Esophagus squamous epithelium (tissue), 5 donors: ENCODE results near the gene CLDN7. TPM values are rescaled to one million over a fixed set of nuclear protein-coding genes. Genes with fewer than 3 reads are reported as not detected.
A peak's percentile ranks its signal among the peaks of the same experiment; 100 is the strongest.

Experiments
- DNase-seq: peaks from one replicate; lab custom pipeline; 2025; lab: John Stamatoyannopoulos, UW
- H3K27ac ChIP-seq, 4 donors: fragments of 200-600 bp; sonication (generic); one replicate each; pipeline ENCODE4 v1.5.1; 2016 to 2019; ENCODE audit warnings: mild to moderate bottlenecking in 1 of 4
- H3K27me3 ChIP-seq, 4 donors: fragments of 200-600 bp; sonication (generic); 1 replicate in 3 of 4; 2 replicates in 1 of 4; pipeline versions ENCODE4 v1.5.1 to v1.6.0; 2017 to 2021; ENCODE audit warnings: antibody characterized with exemption in 1 of 4
- H3K36me3 ChIP-seq, 3 donors: fragments of 200-600 bp; sonication (generic); one replicate each; pipeline ENCODE4 v1.5.1; 2016 to 2019
- H3K4me1 ChIP-seq, 3 donors: fragments of 200-600 bp; sonication (generic); one replicate each; pipeline ENCODE4 v1.5.1; 2017 to 2019
- H3K4me3 ChIP-seq, 4 donors: fragments of 200-600 bp; sonication (generic); 1 replicate in 3 of 4; 2 replicates in 1 of 4; pipeline ENCODE4 v1.5.1; 2016 to 2019; ENCODE audit warnings: mild to moderate bottlenecking in 2 of 4, moderate library complexity in 1 of 4
- H3K9me3 ChIP-seq, 3 donors: fragments of 200-600 bp; sonication (generic); one replicate each; pipeline ENCODE4 v1.5.1; 2016 to 2019
- CTCF ChIP-seq, 6 experiments: fragments of 450-650 bp in 4 of 6; fragments of 200-600 bp in 2 of 6; sonication (generic) in 2 of 6; IDR thresholded peaks; one replicate each; pipeline ENCODE4 v1.5.1; 2016 to 2019; ENCODE audit warnings: antibody characterized with exemption in 6 of 6, mild to moderate bottlenecking in 4 of 6, moderate library complexity in 4 of 6
- POLR2A ChIP-seq, 4 donors: fragments of 450-650 bp; IDR thresholded peaks; one replicate each; pipeline ENCODE4 v1.6.1; 2017; ENCODE audit warnings: antibody characterized with exemption in 4 of 4, mild to moderate bottlenecking in 4 of 4, moderate library complexity in 3 of 4
- WGBS, 2 donors: methylation state at CpG; one replicate each; pipeline ENCODE4 v1.1.5; 2018; 5-methylcytosine and 5-hydroxymethylcytosine counted together
- intact Hi-C: fragments of 100-400 bp; cut with DNase I; formaldehyde crosslinking; loops from one replicate; pipeline ENCODE4 v1.15.0; 2022
- total RNA-seq, 4 donors: library from RNA; depleted of rRNA; stranded (reverse); fragments of >200 nt; gene quantifications; one replicate each; pipeline ENCODE4 v1.1.0, GENCODE V29; 2016
- donor health status: DM: yes; HTN: yes; CAD: no.

CLDN7 gene
- total RNA-seq, 4 donors from 2014 or later = 172 to 411 (median 208) TPM

- Histone ChIP-seq H3K4me3 (peak within 1 kb of the TSS; percentile 89 to 99 (median 96)), H3K27me3 (no peaks in the 10 kb centered on the region), H3K36me3 (peaks cover 3 to 39% (median 18%) of the 10 kb centered on the region in 3 donors), H3K27ac (peak within 1 kb of the TSS; percentile 96 to 100 (median 98)), H3K9me3 (no peaks in the 10 kb centered on the region), H3K4me1 (peaks cover 28 to 60% (median 34%) of the 10 kb centered on the region in 3 donors)
- 1 to 4% methylated on average over 5 to 17 of the region's 41 CpGs for WGBS, 2 donors
- intact Hi-C loops = no loop called here
- peak; percentile 93 for DNase-seq
- TF ChIP-seq POLR2A (IDR thresholded peaks at IDR 0.05) (peak in 1 of 4 donors; percentile 73), CTCF (IDR thresholded peaks at IDR 0.05) (no peak)
Measured at GRCh38 chr17:7251661-7252175, 10.6 kb downstream of the CLDN7 start, which contains the start of gene CTDNEP1. CTDNEP1 (minus strand) TSS chr17:7251734; CDS start chr17:7251296, 438 bp downstream.

- DNase-seq = no peak
- Histone ChIP-seq H3K4me3 (peak overlapping the region; percentile 89 to 99 (median 96)), H3K36me3 (peaks cover 11 to 39% (median 19%) of the 10 kb centered on the region in 3 donors), H3K27ac (peak overlapping the region; percentile 96 to 100 (median 98)), H3K9me3 (no peaks in the 10 kb centered on the region), H3K4me1 (peaks cover 28 to 63% (median 37%) of the 10 kb centered on the region in 3 donors), H3K27me3 (no peaks in the 10 kb centered on the region)
- TF ChIP-seq CTCF (IDR thresholded peaks at IDR 0.05) (no peak), POLR2A (IDR thresholded peaks at IDR 0.05) (no peak)
- WGBS, 2 donors = 0% methylated on average over 5 to 12 of the region's 55 CpGs
- intact Hi-C loops = no loop called here
Measured at GRCh38 chr17:7250695-7251627, 11.3 kb downstream of the CLDN7 start.

- peak overlapping the region in 3 of 4 donors; percentile 89 to 99 (median 94) for H3K4me3 ChIP-seq
- peak overlapping the region; percentile 96 to 100 (median 98) for H3K27ac ChIP-seq
- intact Hi-C loops = no loop called here
- DNase-seq = no peak
- H3K27me3 ChIP-seq = no peaks in the 10 kb centered on the region
- WGBS, 2 donors = 77 to 82% methylated on average over 6 to 7 of the region's 7 CpGs
- H3K9me3 ChIP-seq = no peaks in the 10 kb centered on the region
- H3K36me3 ChIP-seq = peaks cover 17 to 39% (median 18%) of the 10 kb centered on the region in 3 donors
- TF ChIP-seq CTCF (IDR thresholded peaks at IDR 0.05) (no peak), POLR2A (IDR thresholded peaks at IDR 0.05) (no peak)
- peaks cover 28 to 63% (median 37%) of the 10 kb centered on the region in 3 donors for H3K4me1 ChIP-seq
Measured at GRCh38 chr17:7249830-7250229, 12.4 kb downstream of the CLDN7 start.

- peak overlapping the region in 1 of 4 donors; percentile 23 for H3K27ac ChIP-seq
- no peak for DNase-seq
Measured at GRCh38 chr17:7249214-7249613, 13.1 kb downstream of the CLDN7 start.

More at GRCh38 chr17:7249214-7249613, 13.1 kb downstream of the CLDN7 start:
- no peak for TF ChIP-seq POLR2A (IDR thresholded peaks at IDR 0.05)
- TF ChIP-seq CTCF (IDR thresholded peaks at IDR 0.05) = no peak
- Histone ChIP-seq H3K9me3 (no peaks in the 10 kb centered on the region), H3K4me3 (no peak overlapping the region), H3K27me3 (no peaks in the 10 kb centered on the region), H3K36me3 (peaks cover 23 to 39% (median 24%) of the 10 kb centered on the region in 3 donors), H3K4me1 (peaks cover 28 to 63% (median 37%) of the 10 kb centered on the region in 3 donors)
- intact Hi-C loops = no loop called here
- WGBS, 2 donors = 76 to 82% methylated on average over 4 to 6 of the region's 6 CpGs
